Endothelial cell of umbilical vein (primary cell): ENCODE measurements around the gene EPB41L3.

Experiments
- CTCF ChIP-seq, 2 donors: IDR thresholded peaks; 1 replicate in 1 of 2; 2 replicates in 1 of 2; pipeline ENCODE4 v1.5.1; 2011; ENCODE audit warnings: low read length in 2 of 2, mild to moderate bottlenecking in 2 of 2, moderate library complexity in 2 of 2, control low read depth in 1 of 2, inconsistent platforms in 1 of 2, low read depth in 1 of 2; ENCODE audit not compliant: insufficient read depth in 1 of 2; ENCODE audit errors: extremely low read depth in 1 of 2
- EZH2 ChIP-seq: IDR thresholded peaks from 2 replicates; pipeline ENCODE4 v1.6.1; 2012; ENCODE audit warnings: borderline replicate concordance, low read depth, mild to moderate bottlenecking, moderate library complexity, low read length, inconsistent platforms; ENCODE audit not compliant: severe bottlenecking
- POLR2AphosphoS5 ChIP-seq: IDR thresholded peaks from 2 replicates; pipeline ENCODE4 v1.6.1; 2012; ENCODE audit warnings: low read depth, mild to moderate bottlenecking, control low read depth, low read length, moderate library complexity; ENCODE audit not compliant: insufficient read depth

- no peak for TF ChIP-seq EZH2
- no peak for TF ChIP-seq CTCF (IDR thresholded peaks at IDR 0.05; ENCODE audit: extremely low read depth in 1 of 2, insufficient read depth in 1 of 2, low read depth in 1 of 2, low read length in 2 of 2)
- no peak for TF ChIP-seq POLR2AphosphoS5
Observed at GRCh38 chr18:5481621-5482020, 62.2 kb downstream of the EPB41L3 start.
